Adrenal gland (tissue), 5 donors: ENCODE results near the gene TRIM51.
"Not testable (repeated sequence)": the region's sequence is repeated elsewhere in the genome, so short reads cannot be mapped to it uniquely, and the experiment has no call there.

Source experiments
- CTCF ChIP-seq, 6 experiments: fragments of 450-650 bp in 4 of 6; fragments of 200-600 bp in 2 of 6; sonication (generic) in 1 of 6; IDR thresholded peaks; 1 replicate in 5 of 6; 2 replicates in 1 of 6; pipeline versions ENCODE4 v1.5.1 to v1.8.0; 2016 to 2021; ENCODE audit warnings: antibody characterized with exemption in 6 of 6, mild to moderate bottlenecking in 2 of 6, moderate library complexity in 1 of 6
- POLR2A ChIP-seq, 2 donors: fragments of 450-650 bp; IDR thresholded peaks; one replicate each; pipeline ENCODE4 v1.6.1; 2017; ENCODE audit warnings: antibody characterized with exemption in 2 of 2, mild to moderate bottlenecking in 2 of 2, moderate library complexity in 1 of 2
- donor health status: DM: no; HTN: no; CAD: no.

GRCh38 chr11:55885481-55885880 lies 2.4 kb downstream of the TRIM51 start:
- not testable (repeated sequence) for TF ChIP-seq CTCF, POLR2A (IDR thresholded peaks at IDR 0.05)
